K562 (cell line): ENCODE data around the gene ENTR1. TPM values are rescaled to one million over a fixed set of nuclear protein-coding genes. Genes with fewer than 3 reads are reported as not detected.

Experiments used
- ATAC-seq: fragments of 200-7000 bp; cut with Tn5 transposase; 3 replicates; pipeline ENCODE4 v1.9.1; 2020; ENCODE audit warnings: moderate library complexity
- BruUV-seq: library from RNA; stranded (reverse); fragments of 400-500 nt; replicated peaks from 2 replicates; lab custom pipeline; 2021; lab: Mats Ljungman, UMichigan
- CTCF ChIA-PET: fragments of 300-600 bp; formaldehyde crosslinking; extraction: SDS; loops from one replicate; lab custom pipeline; 2021; ENCODE audit warnings: low intra/inter-chr PET ratio; lab: Yijun Ruan, JAX
- POLR2A ChIA-PET: fragments of 300-600, 350-650 bp; sonication (Branson Sonifier 250); formaldehyde crosslinking; extraction: SDS; loops from one replicate; lab custom pipeline; 2021; ENCODE audit warnings: antibody characterized with exemption, inconsistent platforms; lab: Yijun Ruan, JAX
- DNase-seq, 4 experiments: peaks; one replicate each; pipeline versions ENCODE4 v3.0.0 to v3.0.0-alpha.2; 2011 to 2018; ENCODE audit warnings: low spot score in 3 of 4, mixed read lengths in 3 of 4; ENCODE audit errors: extremely low read depth in 1 of 4
- FAIRE-seq: peaks from 2 replicates; lab custom pipeline; 2011; peaks lifted over from hg19 to GRCh38; lab: Jason Lieb, UNC
- H2AFZ ChIP-seq: 2 replicates; pipeline ENCODE4 v1.6.0; 2011; ENCODE audit warnings: low read depth, low read length, control low read depth, inconsistent platforms
- H3K27ac ChIP-seq: fragments of 200-600 bp; 3 replicates; pipeline ENCODE4 v1.8.0; 2011; ENCODE audit warnings: low read depth, mild to moderate bottlenecking, control low read depth, inconsistent platforms, low read length, moderate library complexity, mixed read lengths; ENCODE audit errors: extremely low read depth
- H3K27me3 ChIP-seq, 2 experiments: fragments of 300-600 bp in 1 of 2; 2 replicates in 1 of 2; 3 replicates in 1 of 2; pipeline versions ENCODE4 v1.6.0 to v1.8.0; 2011; ENCODE audit warnings: inconsistent platforms in 2 of 2, low read length in 2 of 2, mild to moderate bottlenecking in 1 of 2, mixed read lengths in 1 of 2, moderate library complexity in 1 of 2; ENCODE audit not compliant: control insufficient read depth in 2 of 2, insufficient read depth in 2 of 2
- H3K36me3 ChIP-seq: fragments of 300-600 bp; 3 replicates; pipeline ENCODE4 v1.8.0; 2011; ENCODE audit warnings: mild to moderate bottlenecking, low read length, inconsistent platforms; ENCODE audit not compliant: control insufficient read depth, insufficient read depth
- H3K4me1 ChIP-seq, 2 experiments: fragments of 200-600 bp in 1 of 2; replicated peaks in 1 of 2; 2 replicates in 1 of 2; 3 replicates in 1 of 2; pipeline versions ENCODE4 v1.5.1 to v1.8.0; 2011; ENCODE audit warnings: inconsistent platforms in 2 of 2, low read length in 2 of 2, mild to moderate bottlenecking in 1 of 2, mixed read lengths in 1 of 2, moderate library complexity in 1 of 2; ENCODE audit not compliant: control insufficient read depth in 2 of 2, insufficient read depth in 2 of 2
- H3K4me2 ChIP-seq: 2 replicates; pipeline ENCODE4 v1.6.1; 2011; ENCODE audit warnings: low read length, control low read depth, inconsistent platforms, mixed read lengths; ENCODE audit not compliant: insufficient read depth
- H3K4me3 ChIP-seq: fragments of 200-600 bp; sonication (generic), shearing (Covaris generic); 2 replicates; pipeline ENCODE4 v1.5.1; 2016; ENCODE audit warnings: control low read depth, inconsistent platforms
- H3K79me2 ChIP-seq: fragments of 200-600 bp; 3 replicates; pipeline ENCODE4 v1.8.0; 2011; ENCODE audit warnings: low read length, inconsistent platforms; ENCODE audit not compliant: control insufficient read depth, insufficient read depth
- H3K9ac ChIP-seq, 2 experiments: 2 replicates each; pipeline versions ENCODE4 v1.6.0 to v1.6.1; 2011; ENCODE audit warnings: low read depth in 2 of 2, low read length in 2 of 2, control low read depth in 1 of 2, inconsistent platforms in 1 of 2, mild to moderate bottlenecking in 1 of 2, mixed read lengths in 1 of 2; ENCODE audit not compliant: insufficient read depth in 1 of 2
- H3K9me1 ChIP-seq: one replicate; pipeline ENCODE4 v1.6.0; 2011; ENCODE audit warnings: inconsistent platforms, mild to moderate bottlenecking, low read length, moderate library complexity; ENCODE audit not compliant: control insufficient read depth, insufficient read depth
- H3K9me3 ChIP-seq: replicated peaks from 2 replicates; pipeline ENCODE4 v1.5.1; 2011; ENCODE audit warnings: low read depth, low read length, inconsistent platforms; ENCODE audit not compliant: control insufficient read depth, insufficient read depth
- H4K20me1 ChIP-seq: replicated peaks from 2 replicates; pipeline ENCODE4 v1.6.1; 2011; ENCODE audit warnings: low read length, inconsistent platforms, mixed read lengths; ENCODE audit not compliant: control insufficient read depth, insufficient read depth
- DNMT1 ChIP-seq: fragments of 450-650 bp; IDR thresholded peaks from 2 replicates; pipeline ENCODE4 v1.6.1; 2016; ENCODE audit warnings: antibody characterized with exemption, mild to moderate bottlenecking
- HDGF ChIP-seq: fragments of 450-650 bp; IDR thresholded peaks from 2 replicates; pipeline ENCODE4 v1.6.1; 2016
- HNRNPLL ChIP-seq: fragments of 200-400 bp; formaldehyde crosslinking; IDR thresholded peaks from 2 replicates; pipeline ENCODE4 v1.6.1; 2017; ENCODE audit warnings: low read length, low read depth, mild to moderate bottlenecking; ENCODE audit not compliant: poor library complexity, severe bottlenecking
- ZFP30 ChIP-seq: fragments of 250-450 bp; sonication (Bioruptor Pico); IDR thresholded peaks from 2 replicates; pipeline ENCODE4 v1.8.0; 2022; ENCODE audit warnings: moderate library complexity, mild to moderate bottlenecking, inconsistent platforms, borderline replicate concordance
- whole genome bisulfite sequencing: fragments of 100-300 bp; shearing (Covaris generic); methylation state at CpG from one replicate; pipeline ENCODE4 v1.1.6; 2016; ENCODE audit warnings: low coverage, mixed read lengths; ENCODE audit not compliant: insufficient coverage; ENCODE audit errors: missing lambda C conversion rate; 5-methylcytosine and 5-hydroxymethylcytosine counted together
- in situ Hi-C: fragments of 300-500 bp; cut with MboI; formaldehyde crosslinking; loops from 4 replicates; pipeline ENCODE4 v1.15.0; 2018; ENCODE audit warnings: inconsistent platforms, mixed read lengths
- intact Hi-C: fragments of 100-400 bp; cut with micrococcal nuclease; formaldehyde crosslinking; loops from 2 replicates; pipeline ENCODE4 v1.14.2; 2022
- polyA plus RNA-seq, 8 experiments: library from polyadenylated mRNA; depleted of rRNA in 4 of 8; stranded (reverse) in 5 of 8; unstranded in 3 of 8; fragments of >200 nt; fragmentation: Nextera tagmentation in 2 of 8; fragmentation: Illumina TruSeq in 1 of 8; extraction: Ambion mirVana in 2 of 8; extraction: Trizol in 1 of 8; gene quantifications; 2 replicates each; pipeline versions ENCODE4 v1.2.1 to v1.2.3, GENCODE V29; 2011 to 2014; ENCODE audit warnings: inconsistent platforms in 1 of 8, missing spikeins in 1 of 8
- total RNA-seq, 7 experiments: library from RNA; depleted of rRNA in 6 of 7; stranded (reverse); fragments of >200 nt in 6 of 7; fragmentation: Illumina TruSeq in 2 of 7; extraction: Trizol in 2 of 7; gene quantifications; 2 replicates each; pipeline versions ENCODE4 v1.2.1 to v1.2.3, GENCODE V29; 2011 to 2021; ENCODE audit warnings: low replicate concordance in 1 of 7
- TF ChIP-seq, protein P1 (sequence below): fragments of 450-650 bp; IDR thresholded peaks from 2 replicates; pipeline ENCODE4 v1.6.1; 2016; ENCODE audit warnings: mild to moderate bottlenecking
- TF ChIP-seq, protein P2 (sequence below): fragments of 250-450 bp; sonication (Bioruptor Pico); IDR thresholded peaks from 2 replicates; pipeline ENCODE4 v1.9.0; 2021; ENCODE audit warnings: mild to moderate bottlenecking, inconsistent platforms

The ENTR1 gene
- total and polyA plus RNA-seq, 9 of the 15 experiments (the other 6 are each of a cell fraction or from before 2014, with no cell fraction given): 6.7 to 106 (median 72.6) TPM

DNA sequence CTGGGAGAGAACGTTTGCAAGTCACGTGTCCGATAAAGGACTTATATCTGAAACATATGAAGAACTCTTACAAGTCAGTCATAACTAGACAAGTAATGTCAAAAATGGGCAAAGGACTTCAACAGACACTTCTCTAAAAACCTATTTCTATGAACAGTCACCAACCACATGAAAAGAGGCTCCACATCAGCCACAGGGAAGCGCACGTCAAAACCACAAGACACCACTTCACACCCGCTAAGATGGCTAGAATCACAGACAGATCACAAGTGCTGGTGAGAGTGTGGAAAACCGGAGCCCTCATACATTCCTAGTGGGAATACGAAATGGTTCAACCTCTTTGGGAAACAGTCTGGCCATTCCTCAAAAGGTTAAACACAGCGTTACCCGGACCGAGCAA, 25.4 kb downstream of the ENTR1 start:
- Histone ChIP-seq H3K9ac (no peak overlapping the region), H3K27me3 (no peaks in the 10 kb centered on the region), H3K9me1 (no peaks in the 10 kb centered on the region), H3K36me3 (peaks cover 95% of the 10 kb centered on the region; the same call in 2 of the 3 replicates), H3K27ac (no peak overlapping the region), H4K20me1 (no peaks in the 10 kb centered on the region), H3K4me1 (peaks cover 0 to 12% of the 10 kb centered on the region in 2 experiments; a peak in 1 of 5 replicates), H3K79me2 (no peaks in the 10 kb centered on the region), H3K9me3 (no peaks in the 10 kb centered on the region), H2AFZ (no peak overlapping the region), H3K4me3 (no peak overlapping the region), H3K4me2 (no peak overlapping the region)
- ChIA-PET CTCF (no interaction called here), POLR2A (interaction anchor here (0.6 to 0.8 kb wide), 2 partner anchors 11 to 792 kb away, joined by 3 to 4 read pairs; partner anchors contain the start of gene CARD9)
- intact Hi-C loops (no loop called here), in situ Hi-C loops (no loop called here)
- TF ChIP-seq DNMT1 (no peak), HNRNPLL (no peak), HDGF (no peak), ZFP30 (CRISPR knock-in tag) (no peak)
- TF ChIP-seq, protein P1, sequence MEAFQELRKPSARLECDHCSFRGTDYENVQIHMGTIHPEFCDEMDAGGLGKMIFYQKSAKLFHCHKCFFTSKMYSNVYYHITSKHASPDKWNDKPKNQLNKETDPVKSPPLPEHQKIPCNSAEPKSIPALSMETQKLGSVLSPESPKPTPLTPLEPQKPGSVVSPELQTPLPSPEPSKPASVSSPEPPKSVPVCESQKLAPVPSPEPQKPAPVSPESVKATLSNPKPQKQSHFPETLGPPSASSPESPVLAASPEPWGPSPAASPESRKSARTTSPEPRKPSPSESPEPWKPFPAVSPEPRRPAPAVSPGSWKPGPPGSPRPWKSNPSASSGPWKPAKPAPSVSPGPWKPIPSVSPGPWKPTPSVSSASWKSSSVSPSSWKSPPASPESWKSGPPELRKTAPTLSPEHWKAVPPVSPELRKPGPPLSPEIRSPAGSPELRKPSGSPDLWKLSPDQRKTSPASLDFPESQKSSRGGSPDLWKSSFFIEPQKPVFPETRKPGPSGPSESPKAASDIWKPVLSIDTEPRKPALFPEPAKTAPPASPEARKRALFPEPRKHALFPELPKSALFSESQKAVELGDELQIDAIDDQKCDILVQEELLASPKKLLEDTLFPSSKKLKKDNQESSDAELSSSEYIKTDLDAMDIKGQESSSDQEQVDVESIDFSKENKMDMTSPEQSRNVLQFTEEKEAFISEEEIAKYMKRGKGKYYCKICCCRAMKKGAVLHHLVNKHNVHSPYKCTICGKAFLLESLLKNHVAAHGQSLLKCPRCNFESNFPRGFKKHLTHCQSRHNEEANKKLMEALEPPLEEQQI: no peak
- TF ChIP-seq, protein P2, sequence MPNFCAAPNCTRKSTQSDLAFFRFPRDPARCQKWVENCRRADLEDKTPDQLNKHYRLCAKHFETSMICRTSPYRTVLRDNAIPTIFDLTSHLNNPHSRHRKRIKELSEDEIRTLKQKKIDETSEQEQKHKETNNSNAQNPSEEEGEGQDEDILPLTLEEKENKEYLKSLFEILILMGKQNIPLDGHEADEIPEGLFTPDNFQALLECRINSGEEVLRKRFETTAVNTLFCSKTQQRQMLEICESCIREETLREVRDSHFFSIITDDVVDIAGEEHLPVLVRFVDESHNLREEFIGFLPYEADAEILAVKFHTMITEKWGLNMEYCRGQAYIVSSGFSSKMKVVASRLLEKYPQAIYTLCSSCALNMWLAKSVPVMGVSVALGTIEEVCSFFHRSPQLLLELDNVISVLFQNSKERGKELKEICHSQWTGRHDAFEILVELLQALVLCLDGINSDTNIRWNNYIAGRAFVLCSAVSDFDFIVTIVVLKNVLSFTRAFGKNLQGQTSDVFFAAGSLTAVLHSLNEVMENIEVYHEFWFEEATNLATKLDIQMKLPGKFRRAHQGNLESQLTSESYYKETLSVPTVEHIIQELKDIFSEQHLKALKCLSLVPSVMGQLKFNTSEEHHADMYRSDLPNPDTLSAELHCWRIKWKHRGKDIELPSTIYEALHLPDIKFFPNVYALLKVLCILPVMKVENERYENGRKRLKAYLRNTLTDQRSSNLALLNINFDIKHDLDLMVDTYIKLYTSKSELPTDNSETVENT (CRISPR knock-in tag): no peak
- ATAC-seq: no peak
- no peak for FAIRE-seq
- whole genome bisulfite sequencing: 89% methylated on average over 11 of the region's 11 CpGs
- no peak for DNase-seq
- no TSS peak for BruUV-seq
